D721Med (cell line): ENCODE data around the gene DNER.
"Not testable (repeated sequence)": the region's sequence is repeated elsewhere in the genome, so short reads cannot be mapped to it uniquely, and the experiment has no call there.

Source experiments
- DNase-seq: peaks from one replicate; pipeline ENCODE4 v3.0.0; 2011; ENCODE audit warnings: low spot score; ENCODE audit not compliant: insufficient read length
- FAIRE-seq: peaks from 2 replicates; lab custom pipeline; 2011; peaks lifted over from hg19 to GRCh38; lab: Jason Lieb, UNC
- CTCF ChIP-seq: IDR thresholded peaks from 2 replicates; pipeline ENCODE4 v1.5.1; 2012; ENCODE audit warnings: mild to moderate bottlenecking, control low read depth; ENCODE audit not compliant: insufficient read depth; ENCODE audit errors: missing control alignments

Gene DNER

GRCh38 chr2:229392196-229392595 lies 322.2 kb downstream of the DNER start:
- TF ChIP-seq CTCF, result no peak
- no peak for DNase-seq
- FAIRE-seq, result no peak

- FAIRE-seq (no peak), DNase-seq (no peak)
- no peak for TF ChIP-seq CTCF
These were observed 325.6 kb downstream of the DNER start for GRCh38 chr2:229388731-229389130.

- DNase-seq, result no peak
- no peak for FAIRE-seq
- no peak for TF ChIP-seq CTCF
These were observed 326.5 kb downstream of the DNER start for GRCh38 chr2:229387866-229388265.

- DNase-seq (no peak), FAIRE-seq (no peak)
- TF ChIP-seq CTCF, result no peak
These were observed 334.2 kb downstream of the DNER start for GRCh38 chr2:229380101-229380625.

GRCh38 chr2:229378386-229378785 lies 336.0 kb downstream of the DNER start:
- TF ChIP-seq CTCF, result no peak
- no peak for DNase-seq
- no peak for FAIRE-seq

GRCh38 chr2:229376866-229377265 lies 337.5 kb downstream of the DNER start:
- DNase-seq (no peak), FAIRE-seq (no peak)
- TF ChIP-seq CTCF, result no peak

- no peak for TF ChIP-seq CTCF
- FAIRE-seq (no peak), DNase-seq (no peak)
These were observed 339.1 kb downstream of the DNER start for GRCh38 chr2:229375251-229375650.

- FAIRE-seq, result not testable (repeated sequence)
These were observed 341.0 kb downstream of the DNER start for GRCh38 chr2:229373311-229373710.

More at GRCh38 chr2:229373311-229373710, 341.0 kb downstream of the DNER start:
- not testable (repeated sequence) for DNase-seq
